Stimulated activated CD4-positive, alpha-beta T cell treated with anti-CD3 and anti-CD28 coated beads, TNF-alpha, amount 100 ng/mL, for 48 hours (primary cell): Measurements from ENCODE around the gene DPAGT1.
"Not testable (repeated sequence)": the region's sequence is repeated elsewhere in the genome, so short reads cannot be mapped to it uniquely, and the experiment has no call there.

Source experiments
- DNase-seq, 3 donors: peaks; one replicate each; pipeline ENCODE4 v3.0.0-alpha.2; 2020; ENCODE audit warnings: low read depth in 3 of 3

The DPAGT1 gene

GRCh38 chr11:119093942-119094815 lies 7.5 kb downstream of the DPAGT1 start:
- peak in 1 of 3 donors; percentile 39 for DNase-seq

GRCh38 chr11:119092880-119093842 lies 8.5 kb downstream of the DPAGT1 start:
- no peak for DNase-seq

GRCh38 chr11:119091966-119092879 lies 9.4 kb downstream of the DPAGT1 start:
- DNase-seq: no peak

GRCh38 chr11:119091178-119091577 lies 10.5 kb downstream of the DPAGT1 start:
- no peak for DNase-seq

DNA sequence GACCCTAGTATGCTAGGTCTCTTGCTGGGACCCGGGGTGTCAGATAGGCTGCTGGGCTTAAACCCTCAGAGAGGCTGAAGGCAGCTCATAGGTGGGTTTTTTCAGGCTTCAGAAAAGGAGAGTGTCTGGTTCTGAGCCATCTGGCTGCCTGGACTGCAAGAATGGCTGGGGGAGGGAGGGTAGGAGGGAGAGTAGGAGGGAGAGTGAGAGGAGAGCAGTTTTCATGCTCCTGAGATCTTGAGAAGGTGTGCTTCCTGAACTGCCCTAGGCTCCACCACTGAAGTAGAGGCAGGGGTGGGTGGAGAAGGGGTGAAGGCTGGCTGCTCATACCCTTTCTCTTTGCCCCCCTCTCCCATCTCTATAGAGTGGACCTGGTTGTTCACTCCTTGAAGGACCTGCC lies 12.3 kb downstream of the DPAGT1 start:
- DNase-seq: no peak

DNA sequence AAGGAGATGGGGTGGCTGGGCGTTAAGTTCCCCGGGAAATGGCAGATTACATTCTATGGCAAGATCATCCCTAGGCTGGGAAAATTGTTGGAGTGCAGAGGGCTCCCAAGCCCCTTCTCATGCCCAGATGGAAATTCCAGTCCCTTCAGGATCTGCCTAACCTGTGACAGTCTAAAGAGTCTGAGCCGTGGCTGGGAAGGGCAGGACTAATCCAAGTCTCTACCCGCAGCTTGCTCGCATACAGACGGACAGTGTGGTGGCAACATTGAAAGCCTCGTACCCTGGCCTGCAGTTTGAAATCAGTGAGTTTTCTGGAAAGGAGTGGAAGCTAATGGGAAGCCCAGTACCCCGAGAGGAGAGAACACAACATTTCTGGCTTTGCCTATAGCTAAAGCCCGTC lies 13.2 kb downstream of the DPAGT1 start:
- DNase-seq: no peak

DNA sequence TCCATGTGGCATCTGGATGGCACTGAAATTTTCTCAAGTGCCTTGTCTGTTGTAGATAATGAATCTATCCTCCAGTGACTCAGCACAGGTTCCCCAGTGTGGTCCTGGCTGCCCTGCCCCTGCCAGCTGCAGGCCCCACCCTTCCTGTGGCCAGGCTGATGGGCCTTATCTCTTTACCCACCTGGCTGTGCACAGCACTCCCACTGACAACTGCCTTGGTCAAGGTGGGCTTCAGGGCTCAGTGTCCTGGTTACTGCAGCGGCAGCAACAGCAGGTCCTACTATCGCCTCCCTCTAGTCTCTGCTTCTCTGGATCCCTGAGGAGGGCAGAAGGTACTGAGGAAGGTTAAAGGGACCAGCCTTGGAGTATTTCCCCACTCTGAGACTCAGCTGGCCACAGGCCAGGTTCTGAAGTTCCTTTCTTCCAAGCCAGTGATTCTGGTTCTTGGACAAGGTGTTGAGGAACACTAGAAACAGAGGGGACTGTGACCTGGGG lies 13.9 kb downstream of the DPAGT1 start:
- DNase-seq: no peak

DNA sequence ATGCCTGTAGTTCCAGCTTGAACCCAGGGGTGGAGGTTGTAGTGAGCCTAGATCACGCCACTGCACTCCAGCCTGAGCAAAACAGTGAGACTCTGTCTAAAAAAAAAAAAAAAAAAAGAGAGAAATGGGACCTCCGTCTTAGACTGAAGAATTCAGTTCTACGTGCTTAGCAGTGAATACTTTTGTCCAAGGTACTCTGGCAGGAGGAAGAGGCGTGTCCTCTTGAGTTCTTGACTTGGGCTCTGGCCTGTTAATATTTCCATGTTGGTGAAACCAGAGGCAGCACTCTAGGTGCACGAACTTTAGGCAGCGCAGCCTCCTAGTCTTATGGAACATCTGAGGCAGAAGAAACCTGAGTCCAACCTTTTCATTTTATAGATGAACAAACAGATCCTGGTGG lies 14.5 kb downstream of the DPAGT1 start:
- no peak for DNase-seq

- DNase-seq: no peak
These were observed 16.2 kb downstream of the DPAGT1 start for GRCh38 chr11:119085437-119085847.

DNA sequence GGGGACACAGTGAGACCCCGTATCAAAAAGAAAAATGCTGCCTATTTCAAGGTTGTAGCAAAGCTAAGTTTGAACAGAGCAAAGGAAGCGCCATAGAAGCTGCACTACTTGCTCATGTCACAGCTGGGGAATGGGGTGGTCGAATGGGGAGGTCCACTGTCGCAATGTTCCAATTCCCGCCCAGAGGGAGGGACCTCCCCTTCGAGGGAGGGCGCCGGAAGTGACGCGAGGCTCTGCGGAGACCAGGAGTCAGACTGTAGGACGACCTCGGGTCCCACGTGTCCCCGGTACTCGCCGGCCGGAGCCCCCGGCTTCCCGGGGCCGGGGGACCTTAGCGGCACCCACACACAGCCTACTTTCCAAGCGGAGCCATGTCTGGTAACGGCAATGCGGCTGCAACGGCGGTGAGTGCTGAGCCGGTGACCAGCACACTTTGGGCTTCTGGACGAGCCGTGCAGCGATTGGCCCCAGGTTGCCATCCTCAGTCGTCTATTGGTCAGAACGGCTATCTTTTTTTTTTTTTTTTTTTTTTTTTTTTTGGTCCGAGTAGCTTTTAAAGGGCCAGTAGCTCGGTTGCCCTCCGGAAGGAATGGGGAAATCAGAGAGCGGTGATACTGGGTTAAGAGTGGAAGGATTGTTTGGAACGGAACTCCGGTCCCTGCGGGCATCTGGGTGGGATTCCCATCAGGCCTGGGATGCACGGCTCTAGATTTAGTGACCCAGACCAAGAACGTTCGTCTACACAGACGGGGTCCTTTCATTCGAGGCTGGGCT lies 16.8 kb downstream of the DPAGT1 start, which contains the start of gene HMBS:
Gene HMBS (plus strand): TSS at position 219 of the 774 bp plus-strand sequence. CDS start 153 bp downstream, at position 372.
- DNase-seq: peak; percentile 84 to 88 (median 87)

DNA sequence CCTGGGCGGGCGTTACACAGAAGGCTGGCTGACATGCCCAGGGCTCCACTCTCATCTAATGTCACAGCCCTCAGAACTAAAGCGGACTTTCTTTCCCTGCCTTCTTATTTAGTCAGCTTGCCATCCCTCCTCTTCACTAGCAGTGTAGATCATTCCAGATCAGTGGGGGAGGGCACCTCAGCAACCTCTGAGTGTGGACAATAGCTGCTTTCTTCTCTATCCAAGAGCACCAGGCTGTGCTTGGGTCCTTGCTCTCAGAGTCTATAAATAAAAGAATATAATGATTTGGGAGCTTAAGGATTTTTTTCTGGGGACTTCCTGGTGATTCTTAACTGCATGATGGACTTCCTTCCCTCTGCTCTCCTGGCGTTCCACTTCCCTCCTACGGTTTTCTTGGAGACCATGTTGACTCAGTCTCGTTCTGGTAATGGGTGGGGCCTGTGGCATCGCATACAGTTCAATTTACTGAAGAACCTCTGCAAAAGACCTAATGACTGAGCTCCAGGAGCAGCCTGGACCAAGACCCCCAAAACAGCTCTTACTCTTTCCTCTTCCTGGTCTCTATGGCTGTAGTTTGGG lies 19.9 kb downstream of the DPAGT1 start:
- no peak for DNase-seq

DNA sequence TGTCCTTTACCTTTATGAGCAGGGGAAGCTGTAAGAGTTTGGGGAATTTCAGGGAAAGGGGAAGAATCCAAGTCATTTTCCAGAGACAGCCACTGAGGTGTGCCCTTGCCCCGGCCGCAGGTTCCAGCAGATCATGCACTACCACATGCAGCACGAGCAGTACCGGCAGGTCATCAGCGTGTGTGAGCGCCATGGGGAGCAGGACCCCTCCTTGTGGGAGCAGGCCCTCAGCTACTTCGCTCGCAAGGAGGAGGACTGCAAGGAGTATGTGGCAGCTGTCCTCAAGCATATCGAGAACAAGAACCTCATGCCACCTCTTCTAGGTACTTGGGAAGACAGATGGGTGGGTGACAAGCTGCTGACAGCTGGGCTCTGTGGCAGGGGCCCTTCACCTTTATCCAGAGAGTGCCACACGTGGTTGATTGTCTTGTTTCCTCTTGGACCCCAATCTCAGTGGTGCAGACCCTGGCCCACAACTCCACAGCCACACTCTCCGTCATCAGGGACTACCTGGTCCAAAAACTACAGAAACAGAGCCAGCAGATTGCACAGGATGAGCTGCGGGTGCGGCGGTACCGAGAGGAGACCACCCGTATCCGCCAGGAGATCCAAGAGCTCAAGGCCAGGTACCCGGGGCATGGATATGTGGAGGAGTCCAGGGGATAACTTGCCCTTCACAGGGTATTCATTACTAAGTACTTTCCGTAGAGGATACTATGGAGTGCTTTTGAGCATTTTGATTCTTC lies 22.8 kb downstream of the DPAGT1 start:
- no peak for DNase-seq

- no peak for DNase-seq
These were observed 23.8 kb downstream of the DPAGT1 start for GRCh38 chr11:119077839-119078238.

GRCh38 chr11:119067371-119068222 lies 34.1 kb downstream of the DPAGT1 start, which contains the start of gene VPS11:
Gene VPS11 (plus strand): TSS chr11:119067818. CDS start chr11:119067824, 6 bp downstream.
- DNase-seq: peak; percentile 97 to 98 (median 97)

- DNase-seq: peak in 2 of 3 donors; percentile 19 to 21
These were observed 36.3 kb downstream of the DPAGT1 start for GRCh38 chr11:119065369-119065768.

DNA sequence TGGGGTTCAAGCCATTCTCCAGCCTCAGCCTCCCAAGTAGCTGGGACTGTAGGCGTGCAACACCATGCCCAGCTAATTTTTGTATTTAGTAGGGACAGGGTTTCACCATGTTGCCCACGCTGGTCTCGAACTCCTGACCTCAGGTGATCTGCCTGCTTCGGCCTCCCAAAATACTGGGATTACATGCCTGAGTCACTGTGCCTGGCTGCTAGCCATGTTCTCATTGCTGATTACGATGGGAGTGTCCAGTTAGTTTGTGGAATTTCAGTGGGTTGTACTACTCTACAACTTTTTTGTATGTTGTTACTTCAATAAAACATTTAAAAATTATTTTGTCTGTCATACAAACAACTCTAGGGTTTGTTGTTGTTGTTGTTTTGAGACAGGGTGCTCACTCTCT lies 38.9 kb downstream of the DPAGT1 start:
- DNase-seq: no peak

- DNase-seq: no peak
These were observed 40.4 kb downstream of the DPAGT1 start for GRCh38 chr11:119061256-119061655.

- DNase-seq: not testable (repeated sequence)
These were observed 42.5 kb downstream of the DPAGT1 start for GRCh38 chr11:119059128-119059527.
